Erythroblast (primary cell): ENCODE data around the gene KIRREL3.

Experiments used
- GATA1 ChIP-seq: IDR thresholded peaks from 2 replicates; pipeline ENCODE4 v1.6.1; 2011; ENCODE audit warnings: low read depth, mild to moderate bottlenecking, control low read depth, low read length, moderate library complexity
- POLR2A ChIP-seq: IDR thresholded peaks from 2 replicates; pipeline ENCODE4 v1.6.1; 2011; ENCODE audit warnings: mild to moderate bottlenecking, low read length

DNA sequence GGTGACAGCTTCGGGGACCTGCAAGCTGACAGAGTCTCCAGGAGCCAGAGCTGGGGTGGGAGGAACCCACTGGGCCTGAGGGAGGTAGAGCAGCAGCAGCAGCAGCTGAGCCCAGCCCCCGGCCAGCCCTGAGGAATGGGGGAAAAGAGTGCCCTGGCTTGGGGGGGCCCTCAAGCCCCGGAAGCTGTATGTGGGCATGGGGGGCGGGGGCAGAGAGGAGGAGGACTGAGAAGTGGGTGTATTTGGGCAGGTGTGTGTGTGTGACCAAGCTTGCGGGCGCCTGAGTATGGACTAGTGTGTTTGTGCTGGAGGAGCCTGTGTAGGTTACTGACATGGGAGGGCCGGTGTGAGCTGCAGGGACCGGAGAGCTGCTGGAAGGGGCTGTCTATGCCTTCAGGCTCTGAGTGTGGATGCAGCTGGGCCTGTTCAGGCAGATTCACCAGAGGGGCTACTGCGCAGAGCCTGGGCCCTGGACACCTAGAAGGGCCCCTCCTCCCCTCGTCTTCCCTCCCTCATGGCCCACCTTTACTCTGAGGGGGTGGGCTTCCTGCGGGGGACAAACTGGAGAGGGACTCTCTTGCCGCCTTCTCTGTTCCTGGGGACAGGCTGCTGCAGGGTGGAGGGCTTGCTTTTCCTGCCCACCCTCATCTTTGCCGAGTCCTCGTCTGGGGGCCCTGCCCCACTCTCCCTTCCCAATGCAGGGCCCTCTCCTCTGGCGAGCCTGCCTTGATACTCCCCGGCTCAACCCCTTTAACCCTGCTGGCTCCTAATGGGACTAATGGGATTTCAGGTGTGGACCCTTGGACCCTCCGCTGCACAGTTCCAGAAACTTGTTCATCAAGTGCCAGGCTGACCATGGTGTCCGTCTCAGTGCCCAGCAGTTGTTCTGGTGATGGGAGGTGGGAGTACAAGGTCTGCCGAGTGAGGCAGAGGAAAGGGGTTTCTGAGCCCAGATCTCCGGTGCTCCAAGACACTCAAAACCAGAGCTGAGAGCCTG, 616.9 kb downstream of the KIRREL3 start:
- no peak for TF ChIP-seq POLR2A
- no peak for TF ChIP-seq GATA1
